SK-N-SH (cell line): ENCODE measurements around the gene JRKL. TPM values are rescaled to one million over a fixed set of nuclear protein-coding genes. Genes with fewer than 3 reads are reported as not detected.

Experiments used
- CTCF ChIA-PET: fragments of 300-600, 350-600 bp; formaldehyde crosslinking; extraction: SDS; loops from one replicate; lab custom pipeline; 2021; lab: Yijun Ruan, JAX
- POLR2A ChIA-PET: fragments of 350-600 bp; sonication (Branson Sonifier 250); formaldehyde crosslinking; extraction: SDS; loops from one replicate; lab custom pipeline; 2020; ENCODE audit warnings: antibody characterized with exemption, inconsistent platforms; lab: Yijun Ruan, JAX
- DNase-seq: peaks from one replicate; pipeline ENCODE4 v3.0.0; 2012
- H2AFZ ChIP-seq: fragments of 200-600 bp; sonication (generic); 2 replicates; pipeline ENCODE4 v1.8.1; 2016; ENCODE audit warnings: antibody characterized with exemption, mild to moderate bottlenecking, low read depth
- H3F3A ChIP-seq: fragments of 200-600 bp; sonication (generic); replicated peaks from 2 replicates; pipeline ENCODE3; 2016; ENCODE audit warnings: antibody characterized with exemption, mild to moderate bottlenecking; ENCODE audit not compliant: insufficient read depth
- H3K27ac ChIP-seq, 2 experiments: fragments of 200-500 bp in 1 of 2; fragments of 200-600 bp in 1 of 2; sonication (Bioruptor generic) in 1 of 2; sonication (generic), shearing (Covaris generic) in 1 of 2; 2 replicates each; pipeline versions ENCODE4 v1.5.1 to v1.6.1; 2014 to 2016; ENCODE audit warnings: low read depth in 2 of 2, inconsistent platforms in 1 of 2, low read length in 1 of 2, mild to moderate bottlenecking in 1 of 2, mixed read lengths in 1 of 2
- H3K27me3 ChIP-seq: fragments of 200-600 bp; sonication (generic), shearing (Covaris generic); 2 replicates; pipeline ENCODE4 v1.6.1; 2016; ENCODE audit warnings: mixed run types; ENCODE audit not compliant: insufficient read depth
- H3K36me3 ChIP-seq, 2 experiments: fragments of 200-500 bp in 1 of 2; fragments of 200-600 bp in 1 of 2; sonication (Bioruptor generic) in 1 of 2; sonication (generic) in 1 of 2; replicated peaks in 1 of 2; 2 replicates each; pipeline versions ENCODE3 to v1.5.1; 2014 to 2016; ENCODE audit warnings: low read length in 1 of 2, mild to moderate bottlenecking in 1 of 2; ENCODE audit not compliant: insufficient read depth in 2 of 2, control insufficient read depth in 1 of 2
- H3K4me1 ChIP-seq, 2 experiments: fragments of 200-500 bp in 1 of 2; fragments of 200-600 bp in 1 of 2; sonication (Bioruptor generic) in 1 of 2; sonication (generic), shearing (Covaris generic) in 1 of 2; 2 replicates each; pipeline versions ENCODE4 v1.5.1 to v1.6.1; 2014 to 2016; ENCODE audit warnings: low read depth in 1 of 2, low read length in 1 of 2, mixed run types in 1 of 2; ENCODE audit not compliant: insufficient read depth in 2 of 2, control insufficient read depth in 1 of 2
- H3K4me2 ChIP-seq: fragments of 200-600 bp; sonication (generic), shearing (Covaris generic); 2 replicates; pipeline ENCODE4 v1.6.1; 2017; ENCODE audit warnings: mixed run types
- H3K4me3 ChIP-seq, 2 experiments: fragments of 200-500 bp in 1 of 2; fragments of 200-600 bp in 1 of 2; sonication (Bioruptor generic) in 1 of 2; sonication (generic), shearing (Covaris generic) in 1 of 2; 2 replicates each; pipeline versions ENCODE4 v1.5.1 to v1.8.1; 2014 to 2016; ENCODE audit warnings: low read depth in 2 of 2, inconsistent platforms in 1 of 2, low read length in 1 of 2, mild to moderate bottlenecking in 1 of 2, mixed read lengths in 1 of 2, moderate library complexity in 1 of 2
- H3K79me2 ChIP-seq: fragments of 200-600 bp; sonication (generic); 2 replicates; pipeline ENCODE4 v1.8.1; 2017; ENCODE audit warnings: mild to moderate bottlenecking; ENCODE audit not compliant: insufficient read depth
- H3K9ac ChIP-seq: fragments of 200-600 bp; sonication (generic); 2 replicates; pipeline ENCODE4 v1.6.1; 2017; ENCODE audit warnings: mixed run types
- H3K9me2 ChIP-seq: fragments of 200-600 bp; sonication (generic); 2 replicates; pipeline ENCODE4 v1.6.1; 2017; ENCODE audit warnings: mixed run types
- H3K9me3 ChIP-seq: fragments of 200-600 bp; sonication (generic); 2 replicates; pipeline ENCODE4 v1.6.1; 2017; ENCODE audit warnings: mixed run types, mild to moderate bottlenecking, moderate library complexity
- H4K20me1 ChIP-seq: fragments of 200-600 bp; sonication (generic); 2 replicates; pipeline ENCODE4 v1.6.1; 2017; ENCODE audit warnings: mild to moderate bottlenecking, mixed run types; ENCODE audit not compliant: insufficient read depth
- ELF1 ChIP-seq: IDR thresholded peaks from 2 replicates; pipeline ENCODE4 v1.4.0; 2012
- FOSL2 ChIP-seq: IDR thresholded peaks from 2 replicates; pipeline ENCODE4 v1.4.0; 2012; ENCODE audit warnings: low read depth, mild to moderate bottlenecking, moderate library complexity, borderline replicate concordance
- FOXJ3 ChIP-seq: sonication (generic); formaldehyde crosslinking; IDR thresholded peaks from 2 replicates; pipeline ENCODE4 v1.5.1; 2020; ENCODE audit warnings: mild to moderate bottlenecking, missing genetic modification reagents
- GATA2 ChIP-seq: sonication (generic); formaldehyde crosslinking; IDR thresholded peaks from 2 replicates; pipeline ENCODE4 v1.5.0; 2020; ENCODE audit warnings: mild to moderate bottlenecking, missing genetic modification reagents
- JUND ChIP-seq: IDR thresholded peaks from 2 replicates; pipeline ENCODE4 v1.4.0; 2012
- MEF2A ChIP-seq: IDR thresholded peaks from 2 replicates; pipeline ENCODE4 v1.4.0; 2012; ENCODE audit warnings: low read depth, borderline replicate concordance
- NRF1 ChIP-seq: IDR thresholded peaks from 2 replicates; pipeline ENCODE4 v1.6.1; 2012; ENCODE audit warnings: low read depth, mild to moderate bottlenecking, low read length
- POLR2AphosphoS5 ChIP-seq: IDR thresholded peaks from 2 replicates; pipeline ENCODE4 v1.6.1; 2012; ENCODE audit warnings: low read depth, low read length
- RAD21 ChIP-seq: IDR thresholded peaks from 2 replicates; pipeline ENCODE4 v1.6.1; 2012; ENCODE audit warnings: mild to moderate bottlenecking, low read length
- RFX5 ChIP-seq: IDR thresholded peaks from 2 replicates; pipeline ENCODE4 v1.6.1; 2012; ENCODE audit warnings: mild to moderate bottlenecking, improper control_type of control experiment, low read length
- RXRA ChIP-seq: IDR thresholded peaks from 2 replicates; pipeline ENCODE4 v1.4.0; 2012; ENCODE audit warnings: low read depth, mild to moderate bottlenecking, borderline replicate concordance
- SIN3A ChIP-seq: IDR thresholded peaks from 2 replicates; pipeline ENCODE4 v1.6.1; 2012; ENCODE audit warnings: low read depth, mild to moderate bottlenecking, low read length, moderate library complexity, borderline replicate concordance
- SMC3 ChIP-seq: IDR thresholded peaks from 2 replicates; pipeline ENCODE4 v1.6.1; 2012; ENCODE audit warnings: low read depth, low read length, improper control_type of control experiment
- TAF1 ChIP-seq: IDR thresholded peaks from 2 replicates; pipeline ENCODE4 v1.6.1; 2012; ENCODE audit warnings: low read depth, mild to moderate bottlenecking, low read length, moderate library complexity, borderline replicate concordance
- WGBS: methylation state at CpG from one replicate; pipeline ENCODE4 v1.1.6; 2017; ENCODE audit warnings: low lambda C conversion rate; 5-methylcytosine and 5-hydroxymethylcytosine counted together
- polyA plus RNA-seq, 3 experiments: library from polyadenylated mRNA; depleted of rRNA; stranded (reverse); fragments of >200 nt; gene quantifications; 2 replicates each; pipeline ENCODE4 v1.2.3, GENCODE V29; 2012
- TF ChIP-seq, protein P1 (sequence below): IDR thresholded peaks from 2 replicates; pipeline ENCODE4; 2012
- TF ChIP-seq, protein P2 (sequence below): IDR thresholded peaks from 2 replicates; pipeline ENCODE4 v1.6.1; 2012; ENCODE audit warnings: mild to moderate bottlenecking, low read depth, low read length, moderate library complexity

JRKL gene
- polyA plus RNA-seq, 1 of the 3 experiments (the other 2 are of a cell fraction) = 3.8 TPM

DNA sequence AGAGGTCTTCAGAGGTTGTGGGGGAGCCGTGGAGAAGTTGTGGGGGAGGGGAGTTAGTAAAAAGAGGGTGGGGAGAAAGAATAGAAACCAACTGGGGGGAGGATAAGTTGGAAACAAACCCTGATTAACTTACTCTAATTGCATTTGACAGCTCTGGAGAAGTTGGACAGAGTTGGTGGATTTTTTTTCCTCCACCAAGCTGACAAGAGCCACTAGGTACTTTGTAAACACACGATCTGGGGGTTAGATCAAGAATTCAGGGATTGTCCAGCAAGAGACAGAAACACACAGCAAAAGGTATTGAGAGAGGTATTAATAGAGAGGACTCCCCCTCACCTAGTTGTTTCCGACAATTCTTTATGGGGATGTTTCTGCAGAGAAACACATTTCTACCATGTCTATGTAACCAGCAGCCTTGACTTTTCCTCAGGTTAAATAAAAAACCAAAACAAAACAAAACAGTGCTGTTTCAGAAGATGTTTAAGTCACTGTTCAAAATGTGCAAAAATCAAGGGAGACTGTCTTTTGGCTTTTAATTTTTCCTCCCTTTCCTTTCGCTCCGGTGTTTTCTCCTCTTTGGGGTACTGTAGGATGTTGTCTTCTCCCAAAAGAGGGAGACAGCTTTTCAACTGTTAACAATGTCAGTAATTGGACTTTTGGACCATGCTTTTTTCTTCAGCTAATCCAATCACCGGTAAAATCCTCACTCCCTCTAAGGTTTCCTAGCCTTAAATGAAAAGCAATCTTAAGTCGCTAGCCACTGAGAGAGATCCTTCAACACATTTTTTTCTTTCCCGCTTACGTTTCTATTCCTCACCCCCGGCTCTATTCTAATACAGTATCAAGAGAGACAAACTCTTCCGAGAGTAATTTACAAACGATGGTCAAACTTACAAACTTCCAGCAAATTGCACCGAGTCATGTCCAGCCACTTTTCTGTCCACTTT lies 47.5 kb upstream of the JRKL start:
- Histone ChIP-seq H3K4me2 (peak overlapping the region; percentile 81), H3K9ac (peak overlapping the region; percentile 97), H3K27ac (peak overlapping the region; percentile 82 to 91), H2AFZ (peak overlapping the region; percentile 53), H3K9me3 (no peaks in the 10 kb centered on the region), H3K36me3 (peaks cover 0 to 4% of the 10 kb centered on the region in 2 experiments), H3F3A (peaks cover 20% of the 10 kb centered on the region), H3K4me1 (peaks cover 24 to 31% of the 10 kb centered on the region in 2 experiments; a peak in 3 of 4 replicates), H3K27me3 (no peaks in the 10 kb centered on the region), H3K4me3 (peak overlapping the region; percentile 84 to 90), H4K20me1 (peaks cover 18% of the 10 kb centered on the region), H3K79me2 (peaks cover 57% of the 10 kb centered on the region), H3K9me2 (no peaks in the 10 kb centered on the region)
- peak; percentile 21 for DNase-seq
- POLR2A ChIA-PET = no interaction called here
- 5% methylated on average over 13 of the region's 13 CpGs for WGBS
- CTCF ChIA-PET = interaction anchor here (0.6 to 5.3 kb wide), 81 partner anchors 8 to 550 kb away, joined by 3 to 91 read pairs (median 5); partner anchors contain the start of genes CCDC82, JRKL and MTMR2
- TF ChIP-seq RAD21 (no peak), FOSL2 (no peak), RXRA (no peak), MEF2A (no peak), FOXJ3 (CRISPR knock-in tag) (no peak), SIN3A (0 out of 2 replicates have a peak, but pooled peaks have one; percentile 11)
- TF ChIP-seq, protein P1, sequence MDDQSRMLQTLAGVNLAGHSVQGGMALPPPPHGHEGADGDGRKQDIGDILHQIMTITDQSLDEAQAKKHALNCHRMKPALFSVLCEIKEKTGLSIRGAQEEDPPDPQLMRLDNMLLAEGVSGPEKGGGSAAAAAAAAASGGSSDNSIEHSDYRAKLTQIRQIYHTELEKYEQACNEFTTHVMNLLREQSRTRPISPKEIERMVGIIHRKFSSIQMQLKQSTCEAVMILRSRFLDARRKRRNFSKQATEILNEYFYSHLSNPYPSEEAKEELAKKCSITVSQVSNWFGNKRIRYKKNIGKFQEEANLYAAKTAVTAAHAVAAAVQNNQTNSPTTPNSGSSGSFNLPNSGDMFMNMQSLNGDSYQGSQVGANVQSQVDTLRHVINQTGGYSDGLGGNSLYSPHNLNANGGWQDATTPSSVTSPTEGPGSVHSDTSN = peak; percentile 38; the same call in 1 of the 2 replicates

DNA sequence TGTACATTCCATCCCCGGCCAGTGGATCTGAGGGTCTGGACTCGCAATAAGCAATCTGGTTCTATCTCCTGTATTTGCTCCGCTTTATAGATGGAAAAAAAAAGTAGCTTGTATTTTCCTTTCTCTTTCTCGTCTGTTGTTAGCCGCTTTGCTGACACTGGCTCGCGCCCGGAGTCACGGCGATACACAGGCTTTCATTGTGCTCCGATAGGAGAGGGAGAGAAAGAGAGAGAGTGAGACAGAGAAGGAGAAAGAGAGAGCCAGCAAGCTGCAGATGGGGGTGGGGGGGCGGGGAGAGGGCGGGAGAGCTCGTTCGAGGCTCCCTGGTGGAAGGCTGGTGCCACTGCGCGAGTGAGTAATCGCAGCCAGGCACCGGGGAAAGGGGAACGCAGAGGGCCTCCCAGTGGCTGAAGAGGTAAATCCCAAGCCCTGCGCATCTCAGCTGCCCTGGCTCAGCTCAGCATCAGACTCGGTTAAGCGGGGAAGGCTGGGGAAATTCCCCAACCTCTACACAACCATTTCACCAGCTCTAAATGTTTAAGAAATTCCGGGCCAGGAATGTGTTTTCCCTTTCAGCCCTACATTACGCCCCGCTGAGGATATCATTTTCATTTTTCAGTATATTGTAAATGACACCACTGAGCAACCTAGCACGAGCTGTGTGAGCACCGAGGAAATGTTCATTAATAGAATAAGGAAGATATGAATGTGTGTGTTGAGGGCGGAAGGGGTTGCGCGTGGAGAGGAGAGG lies 46.7 kb upstream of the JRKL start, which contains the start of gene MAML2:
Gene MAML2, minus strand, starts transcription at position 235 of the 751 bp plus-strand sequence. CDS start 1,300 bp downstream, outside the sequence.
- ChIA-PET POLR2A (interaction anchor here (0.6 kb wide), 1 partner anchor 63 kb away, joined by 5 read pairs; no protein-coding TSS in a partner anchor), CTCF (interaction anchor here (0.6 to 5.3 kb wide), 89 partner anchors 9 to 551 kb away, joined by 3 to 91 read pairs (median 5); partner anchors contain the start of genes CCDC82, JRKL and MTMR2)
- H3K9ac ChIP-seq = peak within 1 kb of the TSS; percentile 97
- WGBS = 4% methylated on average over 29 of the region's 31 CpGs
- H3K4me2 ChIP-seq = peak within 1 kb of the TSS; percentile 81
- H3K27me3 ChIP-seq = no peaks in the 10 kb centered on the region
- H4K20me1 ChIP-seq = peaks cover 9% of the 10 kb centered on the region; the same call in 1 of the 2 replicates
- H3K79me2 ChIP-seq = peaks cover 49% of the 10 kb centered on the region
- no peaks in the 10 kb centered on the region for H3K9me3 ChIP-seq
- H3K36me3 ChIP-seq = peaks cover 0 to 2% of the 10 kb centered on the region in 2 experiments
- H3K27ac ChIP-seq = peak within 1 kb of the TSS; percentile 82 to 91
- peaks cover 20% of the 10 kb centered on the region for H3F3A ChIP-seq
- peaks cover 15 to 28% of the 10 kb centered on the region in 2 experiments; a peak in 2 of 4 replicates for H3K4me1 ChIP-seq
- H3K9me2 ChIP-seq = no peaks in the 10 kb centered on the region
- DNase-seq = peak; percentile 94
- H3K4me3 ChIP-seq = peak within 1 kb of the TSS; percentile 84 to 90
- peak within 1 kb of the TSS; percentile 78 for H2AFZ ChIP-seq
- TF ChIP-seq, protein P1 = 0 out of 2 replicates have a peak, but pooled peaks have one; percentile 24
- TF ChIP-seq MEF2A (no peak), ELF1 (no peak), SMC3 (peak; percentile 89), RAD21 (peak; percentile 91), POLR2AphosphoS5 (peak; percentile 79), TAF1 (no peak), JUND (peak; percentile 34; the same call in 1 of the 2 replicates), RXRA (no peak), RFX5 (no peak), GATA2 (CRISPR knock-in tag) (no peak), NRF1 (peak; percentile 64)
- TF ChIP-seq, protein P2, sequence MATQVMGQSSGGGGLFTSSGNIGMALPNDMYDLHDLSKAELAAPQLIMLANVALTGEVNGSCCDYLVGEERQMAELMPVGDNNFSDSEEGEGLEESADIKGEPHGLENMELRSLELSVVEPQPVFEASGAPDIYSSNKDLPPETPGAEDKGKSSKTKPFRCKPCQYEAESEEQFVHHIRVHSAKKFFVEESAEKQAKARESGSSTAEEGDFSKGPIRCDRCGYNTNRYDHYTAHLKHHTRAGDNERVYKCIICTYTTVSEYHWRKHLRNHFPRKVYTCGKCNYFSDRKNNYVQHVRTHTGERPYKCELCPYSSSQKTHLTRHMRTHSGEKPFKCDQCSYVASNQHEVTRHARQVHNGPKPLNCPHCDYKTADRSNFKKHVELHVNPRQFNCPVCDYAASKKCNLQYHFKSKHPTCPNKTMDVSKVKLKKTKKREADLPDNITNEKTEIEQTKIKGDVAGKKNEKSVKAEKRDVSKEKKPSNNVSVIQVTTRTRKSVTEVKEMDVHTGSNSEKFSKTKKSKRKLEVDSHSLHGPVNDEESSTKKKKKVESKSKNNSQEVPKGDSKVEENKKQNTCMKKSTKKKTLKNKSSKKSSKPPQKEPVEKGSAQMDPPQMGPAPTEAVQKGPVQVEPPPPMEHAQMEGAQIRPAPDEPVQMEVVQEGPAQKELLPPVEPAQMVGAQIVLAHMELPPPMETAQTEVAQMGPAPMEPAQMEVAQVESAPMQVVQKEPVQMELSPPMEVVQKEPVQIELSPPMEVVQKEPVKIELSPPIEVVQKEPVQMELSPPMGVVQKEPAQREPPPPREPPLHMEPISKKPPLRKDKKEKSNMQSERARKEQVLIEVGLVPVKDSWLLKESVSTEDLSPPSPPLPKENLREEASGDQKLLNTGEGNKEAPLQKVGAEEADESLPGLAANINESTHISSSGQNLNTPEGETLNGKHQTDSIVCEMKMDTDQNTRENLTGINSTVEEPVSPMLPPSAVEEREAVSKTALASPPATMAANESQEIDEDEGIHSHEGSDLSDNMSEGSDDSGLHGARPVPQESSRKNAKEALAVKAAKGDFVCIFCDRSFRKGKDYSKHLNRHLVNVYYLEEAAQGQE = no peak
